ENCODE measurements around the gene FOXP1. TPM values are rescaled to one million over a fixed set of nuclear protein-coding genes. Genes with fewer than 3 reads are reported as not detected.

The FOXP1 gene
- total RNA-seq, 1 donor from 2014 or later: 27.3 TPM

GRCh38 chr3:70933105-70933810 lies 650.3 kb downstream of the FOXP1 start:
- H3K4me3 Mint-ChIP-seq: no peak overlapping the region
- Histone ChIP-seq H3K9ac (no peak overlapping the region), H3K27ac (no peak overlapping the region), H3K27me3 (no peaks in the 10 kb centered on the region), H3K4me1 (no peaks in the 10 kb centered on the region), H3F3A (ENCODE audit: low read depth) (no peaks in the 10 kb centered on the region), H3K4me3 (no peak overlapping the region), H3K4me2 (no peak overlapping the region), H3K79me2 (ENCODE audit: low read depth) (no peaks in the 10 kb centered on the region), H4K20me1 (ENCODE audit: low read depth) (no peaks in the 10 kb centered on the region), H3K9me3 (ENCODE audit: low read depth) (no peaks in the 10 kb centered on the region), H2AFZ (replicated peaks) (no peak overlapping the region), H3K36me3 (no peaks in the 10 kb centered on the region)
- H3K4me1 Mint-ChIP-seq: no peaks in the 10 kb centered on the region
- no peaks in the 10 kb centered on the region for H3K9me3 Mint-ChIP-seq
- no peaks in the 10 kb centered on the region for H3K27me3 Mint-ChIP-seq (ENCODE audit: insufficient read depth, low read depth)
- no peak for DNase-seq (ENCODE audit: low spot score)
- no peak overlapping the region for H3K27ac Mint-ChIP-seq
- TF ChIP-seq CTCF (IDR thresholded peaks at IDR 0.05): no peak
- H3K36me3 Mint-ChIP-seq: no peaks in the 10 kb centered on the region

- Histone ChIP-seq H3K36me3 (no peaks in the 10 kb centered on the region), H4K20me1 (ENCODE audit: low read depth) (no peaks in the 10 kb centered on the region), H3K27me3 (no peaks in the 10 kb centered on the region), H3K4me2 (no peak overlapping the region), H3F3A (ENCODE audit: low read depth) (no peaks in the 10 kb centered on the region), H3K4me1 (no peaks in the 10 kb centered on the region), H3K27ac (no peak overlapping the region), H3K4me3 (no peak overlapping the region), H3K9ac (no peak overlapping the region), H3K9me3 (ENCODE audit: low read depth) (no peaks in the 10 kb centered on the region), H2AFZ (replicated peaks) (no peak overlapping the region), H3K79me2 (ENCODE audit: low read depth) (no peaks in the 10 kb centered on the region)
- TF ChIP-seq EZH2phosphoT487 (IDR thresholded peaks at IDR 0.05) (no peak), CTCF (IDR thresholded peaks at IDR 0.05) (no peak), EZH2 (IDR thresholded peaks at IDR 0.05) (no peak)
- no peaks in the 10 kb centered on the region for H3K4me1 Mint-ChIP-seq
- no peaks in the 10 kb centered on the region for H3K36me3 Mint-ChIP-seq
- no peak overlapping the region for H3K4me3 Mint-ChIP-seq
- no peaks in the 10 kb centered on the region for H3K9me3 Mint-ChIP-seq
- DNase-seq (ENCODE audit: low spot score): no peak
- H3K27me3 Mint-ChIP-seq (ENCODE audit: insufficient read depth, low read depth): no peaks in the 10 kb centered on the region
- H3K27ac Mint-ChIP-seq: peak overlapping the region; percentile 64
Measured at GRCh38 chr3:70930066-70930465, 653.5 kb downstream of the FOXP1 start.

GRCh38 chr3:70927239-70927638 lies 656.3 kb downstream of the FOXP1 start:
- no peaks in the 10 kb centered on the region for H3K4me1 Mint-ChIP-seq
- Histone ChIP-seq H3K36me3 (no peaks in the 10 kb centered on the region), H3K4me2 (no peak overlapping the region), H4K20me1 (ENCODE audit: low read depth) (no peaks in the 10 kb centered on the region), H3K4me3 (no peak overlapping the region), H3K27me3 (no peaks in the 10 kb centered on the region), H3K79me2 (ENCODE audit: low read depth) (no peaks in the 10 kb centered on the region), H3K9ac (no peak overlapping the region), H2AFZ (replicated peaks) (no peak overlapping the region), H3F3A (ENCODE audit: low read depth) (no peaks in the 10 kb centered on the region), H3K27ac (no peak overlapping the region), H3K9me3 (ENCODE audit: low read depth) (no peaks in the 10 kb centered on the region), H3K4me1 (no peaks in the 10 kb centered on the region)
- peaks cover 2% of the 10 kb centered on the region for H3K9me3 Mint-ChIP-seq
- peak overlapping the region; percentile 57 for H3K27ac Mint-ChIP-seq
- no peak overlapping the region for H3K4me3 Mint-ChIP-seq
- no peak for DNase-seq (ENCODE audit: low spot score)
- H3K36me3 Mint-ChIP-seq: no peaks in the 10 kb centered on the region
- no peak for TF ChIP-seq EZH2 (IDR thresholded peaks at IDR 0.05)
- H3K27me3 Mint-ChIP-seq (ENCODE audit: insufficient read depth, low read depth): no peaks in the 10 kb centered on the region

- no peaks in the 10 kb centered on the region for H3K79me2 ChIP-seq (ENCODE audit: low read depth)
- peak overlapping the region; percentile 57 for H3K27ac Mint-ChIP-seq
- no peak overlapping the region for H3K4me2 ChIP-seq
- no peak overlapping the region for H3K9ac ChIP-seq
- no peak overlapping the region for H3K4me3 ChIP-seq
- no peak overlapping the region for H3K27ac ChIP-seq
- no peak overlapping the region for H3K4me3 Mint-ChIP-seq
- no peaks in the 10 kb centered on the region for H3K4me1 Mint-ChIP-seq
- H2AFZ ChIP-seq (replicated peaks): no peak overlapping the region
- H3K4me1 ChIP-seq: no peaks in the 10 kb centered on the region
- no peak for DNase-seq (ENCODE audit: low spot score)
- TF ChIP-seq EZH2phosphoT487 (IDR thresholded peaks at IDR 0.05) (no peak), EZH2 (IDR thresholded peaks at IDR 0.05) (no peak), CTCF (IDR thresholded peaks at IDR 0.05) (no peak)
- H4K20me1 ChIP-seq (ENCODE audit: low read depth): no peaks in the 10 kb centered on the region
- no peaks in the 10 kb centered on the region for H3K27me3 ChIP-seq
- H3K36me3 ChIP-seq: no peaks in the 10 kb centered on the region
- peaks cover 2% of the 10 kb centered on the region for H3K9me3 Mint-ChIP-seq
- H3K9me3 ChIP-seq (ENCODE audit: low read depth): no peaks in the 10 kb centered on the region
- no peaks in the 10 kb centered on the region for H3F3A ChIP-seq (ENCODE audit: low read depth)
- H3K27me3 Mint-ChIP-seq (ENCODE audit: insufficient read depth, low read depth): no peaks in the 10 kb centered on the region
- H3K36me3 Mint-ChIP-seq: no peaks in the 10 kb centered on the region
Measured at GRCh38 chr3:70926835-70927234, 656.7 kb downstream of the FOXP1 start.

Data from neural progenitor cell (in vitro differentiated cells).